HCT116 (cell line): ENCODE data around the gene EIF4E1B. TPM values are rescaled to one million over a fixed set of nuclear protein-coding genes. Genes with fewer than 3 reads are reported as not detected.

ENCODE experiments used
- ATAC-seq: fragments of 200-7000 bp; cut with Tn5 transposase; 2 replicates; pipeline ENCODE4 v1.9.1; 2020; ENCODE audit warnings: mild to moderate bottlenecking, moderate library complexity
- BruUV-seq: library from RNA; stranded (reverse); fragments of 400-500 nt; replicated peaks from 2 replicates; lab custom pipeline; 2021; lab: Mats Ljungman, UMichigan
- CTCF ChIA-PET: fragments of 300-600 bp; sonication (Branson Sonifier 250); formaldehyde crosslinking; loops from one replicate; lab custom pipeline; 2021; ENCODE audit warnings: antibody characterized with exemption; lab: Charles Lee
- POLR2A ChIA-PET: fragments of 300-600, 350-600 bp; sonication (Branson Sonifier 250); formaldehyde crosslinking; loops from one replicate; lab custom pipeline; 2021; ENCODE audit warnings: antibody characterized with exemption; lab: Charles Lee
- RAD21 ChIA-PET, 2 experiments: fragments of 300-600 bp; sonication (Branson Sonifier 250); formaldehyde crosslinking; loops; one replicate each; lab custom pipeline; 2023; ENCODE audit warnings: low total read pairs in 2 of 2; ENCODE audit not compliant: uncharacterized antibody in 2 of 2, unreplicated experiment in 2 of 2, low non-redundant PET in 1 of 2; lab: Charles Lee
- DNase-seq: peaks from one replicate; pipeline ENCODE4 v3.0.0-alpha.2; 2010; ENCODE audit warnings: low read depth, low spot score
- H2AFZ ChIP-seq: fragments of 200-600 bp; shearing (Covaris generic), sonication (generic); 2 replicates; pipeline ENCODE4 v1.6.1; 2017; ENCODE audit warnings: low read depth, mixed run types, mixed read lengths, antibody characterized with exemption, low read length; ENCODE audit not compliant: poor library complexity, severe bottlenecking
- H3K27ac ChIP-seq: 2 replicates; pipeline ENCODE4 v1.5.1; 2012; ENCODE audit warnings: low read depth, low read length
- H3K27me3 ChIP-seq: fragments of 200-600 bp; sonication (generic); 2 replicates; pipeline ENCODE4 v1.6.1; 2016; ENCODE audit warnings: mixed run types, low read length, mixed read lengths; ENCODE audit not compliant: insufficient read depth
- H3K36me3 ChIP-seq, 2 experiments: fragments of 200-500 bp in 1 of 2; fragments of 200-600 bp in 1 of 2; sonication (Bioruptor generic) in 1 of 2; sonication (generic) in 1 of 2; 2 replicates each; pipeline versions ENCODE4 v1.5.1 to v1.6.1; 2014 to 2016; ENCODE audit warnings: low read length in 2 of 2, inconsistent platforms in 1 of 2, mixed read lengths in 1 of 2, mixed run types in 1 of 2; ENCODE audit not compliant: insufficient read depth in 2 of 2, control insufficient read depth in 1 of 2
- H3K4me1 ChIP-seq, 2 experiments: fragments of 200-600 bp in 1 of 2; sonication (generic) in 1 of 2; 2 replicates each; pipeline versions ENCODE4 v1.5.1 to v1.6.1; 2012 to 2017; ENCODE audit warnings: low read length in 2 of 2, inconsistent platforms in 1 of 2, mild to moderate bottlenecking in 1 of 2, mixed read lengths in 1 of 2, mixed run types in 1 of 2, moderate library complexity in 1 of 2; ENCODE audit not compliant: insufficient read depth in 2 of 2, control insufficient read depth in 1 of 2
- H3K4me2 ChIP-seq: fragments of 200-600 bp; sonication (generic); 2 replicates; pipeline ENCODE4 v1.6.1; 2017; ENCODE audit warnings: mixed run types, low read length, mixed read lengths
- H3K4me3 ChIP-seq, 2 experiments: fragments of 200-600 bp in 1 of 2; sonication (generic) in 1 of 2; replicated peaks in 1 of 2; 2 replicates each; pipeline ENCODE4 v1.5.1; 2011 to 2016; ENCODE audit warnings: low read length in 2 of 2, control low read depth in 1 of 2, low read depth in 1 of 2, mild to moderate bottlenecking in 1 of 2, mixed read lengths in 1 of 2, mixed run types in 1 of 2
- H3K79me2 ChIP-seq: fragments of 200-600 bp; sonication (generic); 2 replicates; pipeline ENCODE4 v1.6.1; 2017; ENCODE audit warnings: mild to moderate bottlenecking, mixed run types, low read length, moderate library complexity, mixed read lengths; ENCODE audit not compliant: insufficient read depth
- H3K9ac ChIP-seq: fragments of 200-600 bp; sonication (generic); 2 replicates; pipeline ENCODE4 v1.6.1; 2016; ENCODE audit warnings: low read length, mixed read lengths
- H3K9me2 ChIP-seq: fragments of 200-600 bp; sonication (generic), shearing (Covaris generic); 2 replicates; pipeline ENCODE4 v1.6.1; 2017; ENCODE audit warnings: mixed run types, mild to moderate bottlenecking, moderate library complexity; ENCODE audit not compliant: insufficient read depth
- H3K9me3 ChIP-seq, 2 experiments: fragments of 200-500 bp in 1 of 2; fragments of 200-600 bp in 1 of 2; sonication (Bioruptor generic) in 1 of 2; sonication (generic) in 1 of 2; 2 replicates each; pipeline ENCODE4 v1.6.1; 2014 to 2017; ENCODE audit warnings: low read length in 2 of 2, mixed read lengths in 2 of 2, inconsistent platforms in 1 of 2, low read depth in 1 of 2, mild to moderate bottlenecking in 1 of 2, mixed run types in 1 of 2, moderate library complexity in 1 of 2; ENCODE audit not compliant: control insufficient read depth in 1 of 2, insufficient read depth in 1 of 2
- H4K20me1 ChIP-seq: fragments of 200-600 bp; sonication (generic), shearing (Covaris generic); 2 replicates; pipeline ENCODE4 v1.6.1; 2017; ENCODE audit warnings: mixed run types, mild to moderate bottlenecking, moderate library complexity; ENCODE audit not compliant: insufficient read depth
- CEBPB ChIP-seq: IDR thresholded peaks from 2 replicates; pipeline ENCODE4 v1.6.1; 2012; ENCODE audit warnings: low read depth
- ELF1 ChIP-seq: IDR thresholded peaks from 2 replicates; pipeline ENCODE4 v1.6.1; 2012; ENCODE audit warnings: low read depth, borderline replicate concordance
- EZH2 ChIP-seq: fragments of 200-600 bp; sonication (generic); IDR thresholded peaks from 2 replicates; pipeline ENCODE4 v1.6.1; 2017; ENCODE audit warnings: antibody characterized with exemption, mixed run types
- EZH2phosphoT487 ChIP-seq: fragments of 200-600 bp; IDR thresholded peaks from 2 replicates; pipeline ENCODE4 v1.6.1; 2018; ENCODE audit warnings: antibody characterized with exemption, borderline replicate concordance
- FOSL1 ChIP-seq: IDR thresholded peaks from 2 replicates; pipeline ENCODE4 v1.6.1; 2012; ENCODE audit warnings: low read depth
- MAX ChIP-seq: IDR thresholded peaks from 2 replicates; pipeline ENCODE4 v1.6.1; 2012
- POLR2A ChIP-seq: IDR thresholded peaks from 2 replicates; pipeline ENCODE4 v1.7.0; 2011; ENCODE audit warnings: borderline replicate concordance; ENCODE audit not compliant: insufficient read depth, insufficient read length; ENCODE audit errors: extremely low read depth
- POLR2AphosphoS5 ChIP-seq: IDR thresholded peaks from 2 replicates; pipeline ENCODE4 v1.6.1; 2011; ENCODE audit warnings: mild to moderate bottlenecking, low read depth, low read length, moderate library complexity
- SIN3A ChIP-seq: IDR thresholded peaks from 2 replicates; pipeline ENCODE4 v1.6.1; 2012; ENCODE audit warnings: low read depth
- SP1 ChIP-seq: IDR thresholded peaks from 2 replicates; pipeline ENCODE4 v1.6.1; 2012; ENCODE audit warnings: low read depth
- SRF ChIP-seq: IDR thresholded peaks from 2 replicates; pipeline ENCODE4 v1.6.1; 2012; ENCODE audit warnings: low read depth
- ZBTB33 ChIP-seq: IDR thresholded peaks from 2 replicates; pipeline ENCODE4 v1.6.1; 2011; ENCODE audit warnings: mild to moderate bottlenecking, low read length, moderate library complexity; ENCODE audit not compliant: insufficient replicate concordance; ENCODE audit errors: extremely low read depth
- ZFX ChIP-seq: fragments of 450-650 bp; IDR thresholded peaks from 2 replicates; pipeline ENCODE4 v1.6.1; 2017
- intact Hi-C: fragments of 100-400 bp; cut with micrococcal nuclease; formaldehyde crosslinking; loops from 2 replicates; pipeline ENCODE4 v1.10.0; 2022
- total RNA-seq: library from RNA; stranded (reverse); gene quantifications from one replicate; pipeline ENCODE4 v1.2.1, GENCODE V29; 2021; ENCODE audit not compliant: unreplicated experiment

The EIF4E1B gene
- total RNA-seq, 1 experiment from 2014 or later = 0.07 TPM

GRCh38 chr5:176636426-176636825 lies 6.0 kb downstream of the EIF4E1B start:
- TF ChIP-seq FOSL1 = no peak
- no peak for TF ChIP-seq SIN3A
- peaks cover 5% of the 10 kb centered on the region; the same call in 1 of the 2 replicates for H3K27me3 ChIP-seq
- H4K20me1 ChIP-seq = no peaks in the 10 kb centered on the region
- ChIA-PET POLR2A (no interaction called here), CTCF (no interaction called here), RAD21 (no interaction called here)
- no peak overlapping the region for H2AFZ ChIP-seq
- no peak overlapping the region for H3K9ac ChIP-seq
- no peak for DNase-seq
- no TSS peak for BruUV-seq
- H3K27ac ChIP-seq = no peak overlapping the region
- H3K9me3 ChIP-seq = no peaks in the 10 kb centered on the region
- H3K4me1 ChIP-seq = no peaks in the 10 kb centered on the region; a peak in 1 of 4 replicates
- no peaks in the 10 kb centered on the region for H3K36me3 ChIP-seq
- no peak for ATAC-seq
- no peaks in the 10 kb centered on the region for H3K9me2 ChIP-seq
- H3K4me3 ChIP-seq = no peak overlapping the region
- H3K79me2 ChIP-seq = no peaks in the 10 kb centered on the region
- H3K4me2 ChIP-seq = no peak overlapping the region
- intact Hi-C loops = no loop called here

GRCh38 chr5:176637556-176637955 lies 7.1 kb downstream of the EIF4E1B start:
- Histone ChIP-seq H3K4me2 (no peak overlapping the region), H3K27me3 (peaks cover 5% of the 10 kb centered on the region; the same call in 1 of the 2 replicates), H3K4me3 (no peak overlapping the region), H2AFZ (no peak overlapping the region), H4K20me1 (no peaks in the 10 kb centered on the region), H3K9ac (no peak overlapping the region), H3K27ac (no peak overlapping the region), H3K9me3 (no peaks in the 10 kb centered on the region), H3K79me2 (no peaks in the 10 kb centered on the region), H3K4me1 (peaks cover 0 to under 1% of the 10 kb centered on the region in 2 experiments; a peak in 1 of 4 replicates), H3K36me3 (no peaks in the 10 kb centered on the region), H3K9me2 (no peaks in the 10 kb centered on the region)
- intact Hi-C loops = no loop called here
- TF ChIP-seq EZH2phosphoT487 (no peak), ZBTB33 (no peak), ELF1 (no peak), POLR2AphosphoS5 (no peak), POLR2A (no peak), SRF (no peak), EZH2 (no peak), SIN3A (no peak), CEBPB (no peak), MAX (no peak), ZFX (no peak), SP1 (no peak)
- CTCF ChIA-PET = no interaction called here
- RAD21 ChIA-PET = no interaction called here
- BruUV-seq = no TSS peak
- ATAC-seq = no peak
- POLR2A ChIA-PET = no interaction called here
- no peak for DNase-seq
